Omental fat pad (tissue), 4 donors: Measurements from ENCODE around the gene VN1R5. TPM values are rescaled to one million over a fixed set of nuclear protein-coding genes. Genes with fewer than 3 reads are reported as not detected.
"Not testable (repeated sequence)": the region's sequence is repeated elsewhere in the genome, so short reads cannot be mapped to it uniquely, and the experiment has no call there.

ENCODE experiments used
- ATAC-seq: fragments of 150-250 bp; one replicate; pipeline ENCODE4 v1.9.1; 2016; ENCODE audit warnings: mild to moderate bottlenecking, moderate library complexity; ENCODE audit not compliant: low FRiP score
- DNase-seq: peaks from one replicate; pipeline ENCODE4 v3.0.0-alpha.2; 2019; ENCODE audit warnings: low spot score
- CTCF ChIP-seq, 3 donors: fragments of 450-650 bp; IDR thresholded peaks; one replicate each; pipeline ENCODE4 v1.5.1; 2016 to 2017; ENCODE audit warnings: antibody characterized with exemption in 3 of 3, mild to moderate bottlenecking in 3 of 3, moderate library complexity in 2 of 3
- total RNA-seq, 4 donors: library from RNA; depleted of rRNA; stranded (reverse); fragments of >200 nt; gene quantifications; one replicate each; pipeline ENCODE4 v1.1.0, GENCODE V29; 2016

The VN1R5 gene
- total RNA-seq, 4 donors from 2014 or later: not detected

- DNase-seq (no peak), ATAC-seq (no peak)
- no peak for TF ChIP-seq CTCF (IDR thresholded peaks at IDR 0.05)
These were observed 32.5 kb downstream of the VN1R5 start for GRCh38 chr1:247288341-247288740.

GRCh38 chr1:247289274-247289892 lies 33.5 kb downstream of the VN1R5 start:
- not testable (repeated sequence) for ATAC-seq, DNase-seq

- no peak for DNase-seq
- no peak for ATAC-seq
- no peak for TF ChIP-seq CTCF (IDR thresholded peaks at IDR 0.05)
These were observed 34.7 kb downstream of the VN1R5 start for GRCh38 chr1:247290576-247290975.

GRCh38 chr1:247291161-247291560 lies 35.3 kb downstream of the VN1R5 start:
- DNase-seq: no peak
- TF ChIP-seq CTCF (IDR thresholded peaks at IDR 0.05): no peak
- ATAC-seq: no peak

- TF ChIP-seq CTCF (IDR thresholded peaks at IDR 0.05): no peak
- ATAC-seq: no peak
These were observed 36.1 kb downstream of the VN1R5 start for GRCh38 chr1:247291833-247292561.

GRCh38 chr1:247293047-247293446 lies 37.2 kb downstream of the VN1R5 start:
- no peak for ATAC-seq
- TF ChIP-seq CTCF (IDR thresholded peaks at IDR 0.05): no peak
- DNase-seq: no peak

More at GRCh38 chr1:247291833-247292561, 36.1 kb downstream of the VN1R5 start:
- DNase-seq: no peak

GRCh38 chr1:247294282-247294681 lies 38.4 kb downstream of the VN1R5 start:
- no peak for TF ChIP-seq CTCF (IDR thresholded peaks at IDR 0.05)
- DNase-seq (no peak), ATAC-seq (no peak)
